HCT116 (cell line): Measurements from ENCODE around the gene RINT1.
"Not testable (repeated sequence)": the region's sequence is repeated elsewhere in the genome, so short reads cannot be mapped to it uniquely, and the experiment has no call there.

Experiments
- CEBPB ChIP-seq: IDR thresholded peaks from 2 replicates; pipeline ENCODE4 v1.6.1; 2012; ENCODE audit warnings: low read depth
- EZH2 ChIP-seq: fragments of 200-600 bp; sonication (generic); IDR thresholded peaks from 2 replicates; pipeline ENCODE4 v1.6.1; 2017; ENCODE audit warnings: antibody characterized with exemption, mixed run types
- MAX ChIP-seq: IDR thresholded peaks from 2 replicates; pipeline ENCODE4 v1.6.1; 2012
- POLR2A ChIP-seq: IDR thresholded peaks from 2 replicates; pipeline ENCODE4 v1.7.0; 2011; ENCODE audit warnings: borderline replicate concordance; ENCODE audit not compliant: insufficient read depth, insufficient read length; ENCODE audit errors: extremely low read depth
- POLR2AphosphoS5 ChIP-seq: IDR thresholded peaks from 2 replicates; pipeline ENCODE4 v1.6.1; 2011; ENCODE audit warnings: mild to moderate bottlenecking, low read depth, low read length, moderate library complexity
- REST ChIP-seq: IDR thresholded peaks from 2 replicates; pipeline ENCODE4 v1.6.1; 2012; ENCODE audit warnings: low read depth
- SRF ChIP-seq: IDR thresholded peaks from 2 replicates; pipeline ENCODE4 v1.6.1; 2012; ENCODE audit warnings: low read depth
- YY1 ChIP-seq: IDR thresholded peaks from 2 replicates; pipeline ENCODE4 v1.6.1; 2011; ENCODE audit warnings: low read length, low read depth, moderate library complexity, mild to moderate bottlenecking; ENCODE audit not compliant: insufficient replicate concordance; ENCODE audit errors: extremely low read depth
- TF ChIP-seq, protein P1 (sequence below), 3 experiments: fragments of 200-600 bp in 1 of 3; sonication (generic) in 1 of 3; IDR thresholded peaks in 2 of 3; conservative IDR thresholded peaks in 1 of 3; 2 replicates each; pipeline ENCODE4 v1.5.1; 2012 to 2017; ENCODE audit warnings: low read depth in 2 of 3, low read length in 2 of 3, antibody characterized with exemption in 1 of 3, borderline replicate concordance in 1 of 3, control low read depth in 1 of 3, mild to moderate bottlenecking in 1 of 3, mixed read lengths in 1 of 3, mixed run types in 1 of 3, moderate library complexity in 1 of 3; ENCODE audit not compliant: insufficient read depth in 1 of 3

DNA sequence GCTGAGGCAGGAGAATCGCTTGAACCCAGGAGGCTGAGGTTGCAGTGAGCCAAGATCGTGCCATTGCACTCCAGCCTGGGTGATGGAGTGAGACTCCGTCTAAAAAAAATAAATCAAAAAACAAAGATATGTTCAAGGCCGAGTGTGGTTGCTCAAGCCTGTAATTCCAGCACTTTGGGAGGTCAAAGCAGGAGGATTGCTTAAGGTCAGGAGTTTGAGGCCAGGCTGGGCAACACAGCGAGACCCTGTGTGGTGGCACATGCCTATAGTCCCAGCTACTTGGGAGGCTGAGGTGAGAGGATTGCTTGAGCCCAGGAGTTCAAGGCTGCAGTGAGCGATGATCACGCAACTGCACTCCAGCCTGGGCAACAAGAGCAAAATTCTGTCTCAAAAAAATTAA is 11.4 kb upstream of the RINT1 start:
- TF ChIP-seq EZH2, REST, POLR2A, MAX, SRF, POLR2AphosphoS5, YY1, CEBPB: not testable (repeated sequence)
- TF ChIP-seq, protein P1, sequence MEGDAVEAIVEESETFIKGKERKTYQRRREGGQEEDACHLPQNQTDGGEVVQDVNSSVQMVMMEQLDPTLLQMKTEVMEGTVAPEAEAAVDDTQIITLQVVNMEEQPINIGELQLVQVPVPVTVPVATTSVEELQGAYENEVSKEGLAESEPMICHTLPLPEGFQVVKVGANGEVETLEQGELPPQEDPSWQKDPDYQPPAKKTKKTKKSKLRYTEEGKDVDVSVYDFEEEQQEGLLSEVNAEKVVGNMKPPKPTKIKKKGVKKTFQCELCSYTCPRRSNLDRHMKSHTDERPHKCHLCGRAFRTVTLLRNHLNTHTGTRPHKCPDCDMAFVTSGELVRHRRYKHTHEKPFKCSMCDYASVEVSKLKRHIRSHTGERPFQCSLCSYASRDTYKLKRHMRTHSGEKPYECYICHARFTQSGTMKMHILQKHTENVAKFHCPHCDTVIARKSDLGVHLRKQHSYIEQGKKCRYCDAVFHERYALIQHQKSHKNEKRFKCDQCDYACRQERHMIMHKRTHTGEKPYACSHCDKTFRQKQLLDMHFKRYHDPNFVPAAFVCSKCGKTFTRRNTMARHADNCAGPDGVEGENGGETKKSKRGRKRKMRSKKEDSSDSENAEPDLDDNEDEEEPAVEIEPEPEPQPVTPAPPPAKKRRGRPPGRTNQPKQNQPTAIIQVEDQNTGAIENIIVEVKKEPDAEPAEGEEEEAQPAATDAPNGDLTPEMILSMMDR (IDR thresholded peaks at IDR 0.05 in 2 of 3, conservative IDR thresholded peaks at IDR 0.05 in 1 of 3; ENCODE audit: borderline replicate concordance in 1 of 3, insufficient read depth in 1 of 3, low read depth in 2 of 3, low read length in 2 of 3): not testable (repeated sequence)
